Spinal cord (tissue), 10 donors: ENCODE results near the gene SPAG4. TPM values are rescaled to one million over a fixed set of nuclear protein-coding genes. Genes with fewer than 3 reads are reported as not detected.
A peak's percentile ranks its signal among the peaks of the same experiment; 100 is the strongest.

Source experiments
- DNase-seq, 6 donors: peaks; one replicate each; pipeline versions ENCODE4 v3.0.0 to v3.0.0-alpha.2; 2013 to 2015; ENCODE audit warnings: low spot score in 6 of 6, low read depth in 4 of 6
- H3K27ac ChIP-seq: one replicate; pipeline ENCODE4 v1.5.1; 2013; ENCODE audit warnings: low read depth, low read length, control low read depth
- H3K27me3 ChIP-seq: one replicate; pipeline ENCODE4 v1.6.1; 2013; ENCODE audit warnings: low read length; ENCODE audit not compliant: control insufficient read depth, insufficient read depth
- H3K36me3 ChIP-seq: one replicate; pipeline ENCODE4 v1.6.1; 2013; ENCODE audit warnings: low read length; ENCODE audit not compliant: control insufficient read depth, insufficient read depth
- H3K4me1 ChIP-seq: one replicate; pipeline ENCODE4 v1.6.1; 2013; ENCODE audit warnings: low read length; ENCODE audit not compliant: control insufficient read depth, insufficient read depth
- H3K4me3 ChIP-seq: one replicate; pipeline ENCODE4 v1.5.1; 2013; ENCODE audit warnings: low read depth, low read length, control low read depth
- H3K9me3 ChIP-seq: one replicate; pipeline ENCODE4 v1.6.1; 2013; ENCODE audit warnings: low read length; ENCODE audit not compliant: control insufficient read depth, insufficient read depth
- WGBS: methylation state at CpG from one replicate; pipeline ENCODE4 v1.1.5; 2013; ENCODE audit warnings: missing lambda C conversion rate; ENCODE audit not compliant: insufficient coverage; 5-methylcytosine and 5-hydroxymethylcytosine counted together
- polyA plus RNA-seq, 2 donors: library from polyadenylated mRNA; unstranded; fragments of 120-200 nt; gene quantifications; one replicate each; pipeline ENCODE4 v1.2.1, GENCODE V29; 2013; ENCODE audit not compliant: insufficient read length in 2 of 2
- small RNA-seq: library from RNA; depleted of rRNA; stranded (forward); fragments of <200 nt; gene quantifications from one replicate; pipeline ENCODE3, GENCODE V24; 2014; ENCODE audit warnings: low replicate concordance
- total RNA-seq, 2 donors: library from RNA; depleted of rRNA in 1 of 2; stranded (reverse); fragments of 120-200 nt in 1 of 2; fragments of >200 nt in 1 of 2; gene quantifications; one replicate each; pipeline versions ENCODE4 v1.2.3 to v1.2.4, GENCODE V29; 2013 to 2014
- donor health status: healthy.

The SPAG4 gene
- total and polyA plus RNA-seq, 4 donors, result 1.8 to 15.2 (median 6.0) TPM

- no peaks in the 10 kb centered on the region for H3K9me3 ChIP-seq
- no peaks in the 10 kb centered on the region for H3K27me3 ChIP-seq
- no CpG with 5 or more reads among the region's 2 CpGs for WGBS
- H3K36me3 ChIP-seq, result no peaks in the 10 kb centered on the region
- peaks cover 11% of the 10 kb centered on the region for H3K4me1 ChIP-seq
- H3K4me3 ChIP-seq, result peak overlapping the region; percentile 93
- H3K27ac ChIP-seq, result no peak overlapping the region
- no peak for DNase-seq
These were observed 46.9 kb downstream of the SPAG4 start for GRCh38 chr20:35662551-35662950.

- peak in 5 of 6 donors; percentile 20 to 73 (median 50) for DNase-seq
- 0% methylated on average over 25 of the region's 28 CpGs for WGBS
- Histone ChIP-seq H3K4me3 (peak overlapping the region; percentile 93), H3K36me3 (peaks cover 2% of the 10 kb centered on the region), H3K9me3 (no peaks in the 10 kb centered on the region), H3K27ac (peak overlapping the region; percentile 98), H3K27me3 (no peaks in the 10 kb centered on the region), H3K4me1 (peaks cover 11% of the 10 kb centered on the region)
These were observed 48.2 kb downstream of the SPAG4 start for GRCh38 chr20:35663516-35664465.

- peak within 1 kb of the TSS; percentile 93 for H3K4me3 ChIP-seq
- peaks cover 3% of the 10 kb centered on the region for H3K36me3 ChIP-seq
- WGBS, result under 1% methylated on average over 57 of the region's 61 CpGs
- peaks cover 11% of the 10 kb centered on the region for H3K4me1 ChIP-seq
- no peaks in the 10 kb centered on the region for H3K9me3 ChIP-seq
- H3K27ac ChIP-seq, result peak within 1 kb of the TSS; percentile 98
- DNase-seq, result peak; percentile 80 to 98 (median 89)
- no peaks in the 10 kb centered on the region for H3K27me3 ChIP-seq
These were observed 49.0 kb downstream of the SPAG4 start, which contains the start of the genes CPNE1 and RBM12 for GRCh38 chr20:35664466-35665206. CPNE1 (minus strand) TSS chr20:35664900; CDS start chr20:35632923, 31,977 bp downstream. RBM12 (minus strand) TSS chr20:35664900; CDS start chr20:35655322, 9,578 bp downstream.

GRCh38 chr20:35665949-35666288, 50.3 kb downstream of the SPAG4 start:
- Histone ChIP-seq H3K9me3 (no peaks in the 10 kb centered on the region), H3K4me1 (peaks cover 8% of the 10 kb centered on the region), H3K27ac (no peak overlapping the region), H3K4me3 (no peak overlapping the region), H3K27me3 (no peaks in the 10 kb centered on the region), H3K36me3 (peaks cover 12% of the 10 kb centered on the region)
- WGBS, result 98% methylated on average over 12 of the region's 17 CpGs
- no peak for DNase-seq

- H3K27me3 ChIP-seq, result no peaks in the 10 kb centered on the region
- H3K36me3 ChIP-seq, result peaks cover 28% of the 10 kb centered on the region
- no peaks in the 10 kb centered on the region for H3K9me3 ChIP-seq
- H3K4me1 ChIP-seq, result peaks cover 4% of the 10 kb centered on the region
- 100% methylated on average over 3 of the region's 5 CpGs for WGBS
- H3K27ac ChIP-seq, result no peak overlapping the region
- no peak for DNase-seq
- H3K4me3 ChIP-seq, result no peak overlapping the region
These were observed 53.6 kb downstream of the SPAG4 start for GRCh38 chr20:35669221-35669620.

- Histone ChIP-seq H3K4me1 (peaks cover 4% of the 10 kb centered on the region), H3K27me3 (no peaks in the 10 kb centered on the region), H3K4me3 (no peak overlapping the region), H3K27ac (no peak overlapping the region), H3K9me3 (no peaks in the 10 kb centered on the region), H3K36me3 (peaks cover 30% of the 10 kb centered on the region)
- WGBS, result 82% methylated on average over 1 of the region's 1 CpG
- no peak for DNase-seq
These were observed 54.1 kb downstream of the SPAG4 start for GRCh38 chr20:35669681-35670080.

Small RNAs within 50 kb of the gene (small RNA-seq; reads per million reads assigned to genes)
- gene RNU6-759P (not detected), gene RPL37P1 (not detected)

Other genes with a start within 250 kb of the SPAG4 start
- gene UQCC1, start 203.9 kb upstream of the SPAG4 start, total RNA-seq, result 10 to 100 TPM; 41.8 to 54.1 TPM
- gene UQCC1, start 203.9 kb upstream of the SPAG4 start, polyA plus RNA-seq, result 10 to 100 TPM; 51.0 to 62.8 TPM
- 1 to 10 TPM in 1 of 2 donors, under 1 TPM in 1; 0.50 to 2.0 TPM for gene GDF5, start 177.6 kb upstream of the SPAG4 start, total RNA-seq
- gene GDF5, start 177.6 kb upstream of the SPAG4 start, polyA plus RNA-seq, result under 1 TPM; 0.75 to 0.89 TPM
- gene CEP250, start 160.2 kb upstream of the SPAG4 start, total RNA-seq, result 10 to 100 TPM; 24.5 to 29.9 TPM
- 10 to 100 TPM; 42.0 to 55.3 TPM for gene CEP250, start 160.2 kb upstream of the SPAG4 start, polyA plus RNA-seq
- gene C20orf173, start 86.2 kb upstream of the SPAG4 start, total RNA-seq, result not detected
- gene C20orf173, start 86.2 kb upstream of the SPAG4 start, polyA plus RNA-seq, result not detected
- gene ERGIC3, start 73.8 kb upstream of the SPAG4 start, total RNA-seq, result 100 to 1,000 TPM; 197 to 336 TPM
- gene ERGIC3, start 73.8 kb upstream of the SPAG4 start, polyA plus RNA-seq, result 100 to 1,000 TPM; 256 to 296 TPM
- 10 to 100 TPM; 58.8 to 65.1 TPM for gene CPNE1, start 49.1 kb downstream of the SPAG4 start, total RNA-seq
- 100 to 1,000 TPM; 114 to 192 TPM for gene CPNE1, start 49.1 kb downstream of the SPAG4 start, polyA plus RNA-seq
- 10 to 100 TPM; 66.8 to 73.9 TPM for gene RBM12, start 49.1 kb downstream of the SPAG4 start, total RNA-seq
- gene RBM12, start 49.1 kb downstream of the SPAG4 start, polyA plus RNA-seq, result 10 to 100 TPM; 50.2 to 65.4 TPM
- 10 to 100 TPM; 26.2 to 38.1 TPM for gene NFS1, start 83.5 kb downstream of the SPAG4 start, total RNA-seq
- 10 to 100 TPM; 27.8 to 31.7 TPM for gene NFS1, start 83.5 kb downstream of the SPAG4 start, polyA plus RNA-seq
- 100 to 1,000 TPM in 1 of 2 donors, 10 to 100 TPM in 1; 71.4 to 209 TPM for gene ROMO1, start 83.6 kb downstream of the SPAG4 start, total RNA-seq
- 100 to 1,000 TPM in 1 of 2 donors, 10 to 100 TPM in 1; 95.3 to 109 TPM for gene ROMO1, start 83.6 kb downstream of the SPAG4 start, polyA plus RNA-seq
- gene RBM39, start 126.4 kb downstream of the SPAG4 start, total RNA-seq, result 100 to 1,000 TPM; 382 to 441 TPM
- gene RBM39, start 126.4 kb downstream of the SPAG4 start, polyA plus RNA-seq, result 100 to 1,000 TPM; 289 to 322 TPM
- 10 to 100 TPM; 31.0 to 35.8 TPM for gene PHF20, start 156.2 kb downstream of the SPAG4 start, total RNA-seq
- gene PHF20, start 156.2 kb downstream of the SPAG4 start, polyA plus RNA-seq, result 10 to 100 TPM; 31.0 to 38.7 TPM